ENCODE measurements around the gene RNF175.

The RNF175 gene

GRCh38 chr4:153747406-153747955 lies 12.3 kb downstream of the RNF175 start:
- H3K4me1 ChIP-seq (ENCODE audit: insufficient read depth, low read length), result no peaks in the 10 kb centered on the region
- no peaks in the 10 kb centered on the region for H3K9me3 ChIP-seq (ENCODE audit: control insufficient read depth, insufficient read depth, low read length)
- no peaks in the 10 kb centered on the region for H3K36me3 ChIP-seq (ENCODE audit: insufficient read depth, low read length)
- no peak overlapping the region for H3K9ac ChIP-seq (ENCODE audit: low read depth, low read length)

- Histone ChIP-seq H3K9ac (ENCODE audit: low read depth, low read length) (no peak overlapping the region), H3K9me3 (ENCODE audit: control insufficient read depth, insufficient read depth, low read length) (no peaks in the 10 kb centered on the region; the same call in 1 of the 2 replicates), H3K4me1 (ENCODE audit: insufficient read depth, low read length) (no peaks in the 10 kb centered on the region), H3K36me3 (ENCODE audit: insufficient read depth, low read length) (no peaks in the 10 kb centered on the region)
These were observed 14.2 kb downstream of the RNF175 start for GRCh38 chr4:153745651-153746050.

GRCh38 chr4:153741541-153741940 lies 18.3 kb downstream of the RNF175 start:
- Histone ChIP-seq H3K9me3 (ENCODE audit: control insufficient read depth, insufficient read depth, low read length) (no peaks in the 10 kb centered on the region; the same call in 1 of the 2 replicates), H3K36me3 (ENCODE audit: insufficient read depth, low read length) (no peaks in the 10 kb centered on the region), H3K4me1 (ENCODE audit: insufficient read depth, low read length) (no peaks in the 10 kb centered on the region), H3K9ac (ENCODE audit: low read depth, low read length) (no peak overlapping the region)

- Histone ChIP-seq H3K4me1 (ENCODE audit: insufficient read depth, low read length) (no peaks in the 10 kb centered on the region), H3K36me3 (ENCODE audit: insufficient read depth, low read length) (no peaks in the 10 kb centered on the region), H3K9ac (ENCODE audit: low read depth, low read length) (no peak overlapping the region), H3K9me3 (ENCODE audit: control insufficient read depth, insufficient read depth, low read length) (no peaks in the 10 kb centered on the region; the same call in 1 of the 2 replicates)
These were observed 23.8 kb downstream of the RNF175 start for GRCh38 chr4:153735906-153736461.

- Histone ChIP-seq H3K9ac (ENCODE audit: low read depth, low read length) (no peak overlapping the region), H3K9me3 (ENCODE audit: control insufficient read depth, insufficient read depth, low read length) (no peaks in the 10 kb centered on the region), H3K36me3 (ENCODE audit: insufficient read depth, low read length) (no peaks in the 10 kb centered on the region), H3K4me1 (ENCODE audit: insufficient read depth, low read length) (no peaks in the 10 kb centered on the region)
These were observed 25.9 kb downstream of the RNF175 start for GRCh38 chr4:153733751-153734448.

- Histone ChIP-seq H3K9me3 (ENCODE audit: control insufficient read depth, insufficient read depth, low read length) (no peaks in the 10 kb centered on the region), H3K4me1 (ENCODE audit: insufficient read depth, low read length) (no peaks in the 10 kb centered on the region), H3K9ac (ENCODE audit: low read depth, low read length) (no peak overlapping the region), H3K36me3 (ENCODE audit: insufficient read depth, low read length) (no peaks in the 10 kb centered on the region)
These were observed 28.6 kb downstream of the RNF175 start for GRCh38 chr4:153731239-153731638.

GRCh38 chr4:153729895-153730294 lies 29.9 kb downstream of the RNF175 start:
- Histone ChIP-seq H3K9ac (ENCODE audit: low read depth, low read length) (no peak overlapping the region), H3K36me3 (ENCODE audit: insufficient read depth, low read length) (no peaks in the 10 kb centered on the region), H3K9me3 (ENCODE audit: control insufficient read depth, insufficient read depth, low read length) (no peaks in the 10 kb centered on the region), H3K4me1 (ENCODE audit: insufficient read depth, low read length) (no peaks in the 10 kb centered on the region)

GRCh38 chr4:153728660-153729059 lies 31.2 kb downstream of the RNF175 start:
- Histone ChIP-seq H3K9ac (ENCODE audit: low read depth, low read length) (no peak overlapping the region), H3K36me3 (ENCODE audit: insufficient read depth, low read length) (no peaks in the 10 kb centered on the region), H3K4me1 (ENCODE audit: insufficient read depth, low read length) (no peaks in the 10 kb centered on the region), H3K9me3 (ENCODE audit: control insufficient read depth, insufficient read depth, low read length) (no peaks in the 10 kb centered on the region)

GRCh38 chr4:153728151-153728550 lies 31.7 kb downstream of the RNF175 start:
- Histone ChIP-seq H3K9ac (ENCODE audit: low read depth, low read length) (no peak overlapping the region), H3K4me1 (ENCODE audit: insufficient read depth, low read length) (no peaks in the 10 kb centered on the region), H3K9me3 (ENCODE audit: control insufficient read depth, insufficient read depth, low read length) (no peaks in the 10 kb centered on the region), H3K36me3 (ENCODE audit: insufficient read depth, low read length) (no peaks in the 10 kb centered on the region)

- no peaks in the 10 kb centered on the region for H3K4me1 ChIP-seq (ENCODE audit: insufficient read depth, low read length)
- H3K9ac ChIP-seq (ENCODE audit: low read depth, low read length), result no peak overlapping the region
- H3K36me3 ChIP-seq (ENCODE audit: insufficient read depth, low read length), result no peaks in the 10 kb centered on the region
- H3K9me3 ChIP-seq (ENCODE audit: control insufficient read depth, insufficient read depth, low read length), result no peaks in the 10 kb centered on the region
These were observed 34.0 kb downstream of the RNF175 start for GRCh38 chr4:153725831-153726154.

- no peaks in the 10 kb centered on the region for H3K36me3 ChIP-seq (ENCODE audit: insufficient read depth, low read length)
- no peaks in the 10 kb centered on the region for H3K9me3 ChIP-seq (ENCODE audit: control insufficient read depth, insufficient read depth, low read length)
- H3K4me1 ChIP-seq (ENCODE audit: insufficient read depth, low read length), result no peaks in the 10 kb centered on the region
- H3K9ac ChIP-seq (ENCODE audit: low read depth, low read length), result no peak overlapping the region
These were observed 34.5 kb downstream of the RNF175 start for GRCh38 chr4:153725136-153725830.

GRCh38 chr4:153724606-153725005 lies 35.2 kb downstream of the RNF175 start:
- H3K4me1 ChIP-seq (ENCODE audit: insufficient read depth, low read length), result no peaks in the 10 kb centered on the region
- no peaks in the 10 kb centered on the region for H3K9me3 ChIP-seq (ENCODE audit: control insufficient read depth, insufficient read depth, low read length)
- H3K9ac ChIP-seq (ENCODE audit: low read depth, low read length), result no peak overlapping the region
- no peaks in the 10 kb centered on the region for H3K36me3 ChIP-seq (ENCODE audit: insufficient read depth, low read length)

- Histone ChIP-seq H3K36me3 (ENCODE audit: insufficient read depth, low read length) (no peaks in the 10 kb centered on the region), H3K9me3 (ENCODE audit: control insufficient read depth, insufficient read depth, low read length) (no peaks in the 10 kb centered on the region), H3K9ac (ENCODE audit: low read depth, low read length) (no peak overlapping the region), H3K4me1 (ENCODE audit: insufficient read depth, low read length) (no peaks in the 10 kb centered on the region)
These were observed 37.8 kb downstream of the RNF175 start for GRCh38 chr4:153722036-153722435.

GRCh38 chr4:153713866-153714646 lies 45.8 kb downstream of the RNF175 start:
- Histone ChIP-seq H3K4me1 (ENCODE audit: insufficient read depth, low read length) (no peaks in the 10 kb centered on the region), H3K9ac (ENCODE audit: low read depth, low read length) (no peak overlapping the region), H3K9me3 (ENCODE audit: control insufficient read depth, insufficient read depth, low read length) (no peaks in the 10 kb centered on the region), H3K36me3 (ENCODE audit: insufficient read depth, low read length) (no peaks in the 10 kb centered on the region)

Measured in ES-I3 (cell line).